Glomerular visceral epithelial cell (primary cell): ENCODE measurements around the gene RAB43.

Experiments used
- DNase-seq: peaks from one replicate; pipeline ENCODE4 v3.0.0-alpha.2; 2016; ENCODE audit errors: extremely low spot score

RAB43 gene

GRCh38 chr3:129038121-129038855 lies 83.3 kb downstream of the RAB43 start:
- no peak for DNase-seq
